H1 (cell line): ENCODE data around the gene MATK. TPM values are rescaled to one million over a fixed set of nuclear protein-coding genes. Genes with fewer than 3 reads are reported as not detected.

ENCODE experiments used
- CTCF ChIA-PET: fragments of 300-600 bp; sonication (Branson Sonifier 250); formaldehyde crosslinking; loops from one replicate; lab custom pipeline; 2021; ENCODE audit not compliant: partially characterized antibody; lab: Charles Lee
- POLR2A ChIA-PET: fragments of 300-600 bp; sonication (Branson Sonifier 250); formaldehyde crosslinking; loops from one replicate; lab custom pipeline; 2021; ENCODE audit warnings: inconsistent platforms; ENCODE audit not compliant: partially characterized antibody; lab: Charles Lee
- DNase-seq, 2 experiments: peaks; one replicate each; pipeline versions ENCODE4 v3.0.0 to v3.0.0-alpha.2; 2010 to 2022; ENCODE audit warnings: low spot score in 2 of 2, low read depth in 1 of 2, mixed read lengths in 1 of 2
- FAIRE-seq: peaks from 2 replicates; lab custom pipeline; 2011; peaks lifted over from hg19 to GRCh38; lab: Jason Lieb, UNC
- H2AFZ ChIP-seq: 2 replicates; pipeline ENCODE4 v1.8.1; 2012; ENCODE audit warnings: low read length, inconsistent platforms
- H2AK5ac ChIP-seq: 2 replicates; pipeline ENCODE4 v1.6.1; 2013; ENCODE audit warnings: low read depth, low read length
- H2BK120ac ChIP-seq: replicated peaks from 2 replicates; pipeline ENCODE3; 2013; ENCODE audit warnings: low read depth, low read length, inconsistent platforms
- H2BK12ac ChIP-seq: 2 replicates; pipeline ENCODE4 v1.6.1; 2013; ENCODE audit warnings: low read depth, low read length
- H2BK15ac ChIP-seq: 2 replicates; pipeline ENCODE4 v1.6.1; 2013; ENCODE audit warnings: low read length
- H2BK20ac ChIP-seq: 2 replicates; pipeline ENCODE4 v1.6.1; 2013; ENCODE audit warnings: low read length
- H2BK5ac ChIP-seq: 2 replicates; pipeline ENCODE4 v1.6.1; 2013; ENCODE audit warnings: low read depth, low read length
- H3K14ac ChIP-seq: 2 replicates; pipeline ENCODE4 v1.6.1; 2013; ENCODE audit warnings: inconsistent platforms; ENCODE audit not compliant: insufficient read length
- H3K18ac ChIP-seq: 2 replicates; pipeline ENCODE4 v1.6.1; 2013; ENCODE audit warnings: low read length; ENCODE audit errors: extremely low read depth
- H3K23ac ChIP-seq: 2 replicates; pipeline ENCODE4 v1.6.1; 2013; ENCODE audit warnings: inconsistent platforms; ENCODE audit not compliant: insufficient read length
- H3K23me2 ChIP-seq: 2 replicates; pipeline ENCODE4 v1.6.1; 2013; ENCODE audit warnings: low read depth, low read length
- H3K27ac ChIP-seq: 2 replicates; pipeline ENCODE4 v1.6.1; 2011; ENCODE audit warnings: low read depth, low read length, inconsistent platforms
- H3K27me3 ChIP-seq, 4 experiments: replicated peaks in 1 of 4; 1 replicate in 1 of 4; 2 replicates in 3 of 4; pipeline versions ENCODE4 v1.6.1 to v1.8.1; 2011 to 2013; ENCODE audit warnings: low read length in 3 of 4, mild to moderate bottlenecking in 3 of 4, inconsistent platforms in 2 of 4, mixed read lengths in 2 of 4, moderate library complexity in 1 of 4; ENCODE audit not compliant: control insufficient read depth in 3 of 4, insufficient read depth in 3 of 4; ENCODE audit errors: extremely low read depth in 1 of 4
- H3K36me3 ChIP-seq, 4 experiments: 2 replicates each; pipeline versions ENCODE4 v1.6.1 to v1.8.1; 2011 to 2013; ENCODE audit warnings: mild to moderate bottlenecking in 4 of 4, low read length in 3 of 4, moderate library complexity in 2 of 4, control low read depth in 1 of 4, inconsistent platforms in 1 of 4; ENCODE audit not compliant: insufficient read depth in 4 of 4, control insufficient read depth in 2 of 4
- H3K4ac ChIP-seq: replicated peaks from 2 replicates; pipeline ENCODE3; 2013; ENCODE audit warnings: low read length, low read depth, mixed read lengths, inconsistent platforms; ENCODE audit not compliant: insufficient read length
- H3K4me1 ChIP-seq, 4 experiments: replicated peaks in 1 of 4; 1 replicate in 1 of 4; 2 replicates in 3 of 4; pipeline versions ENCODE4 v1.6.1 to v1.8.1; 2011 to 2013; ENCODE audit warnings: low read length in 3 of 4, inconsistent platforms in 2 of 4, mixed read lengths in 1 of 4; ENCODE audit not compliant: insufficient read depth in 4 of 4, control insufficient read depth in 3 of 4
- H3K4me2 ChIP-seq, 2 experiments: 2 replicates each; pipeline versions ENCODE4 v1.6.1 to v1.8.1; 2011 to 2013; ENCODE audit warnings: low read depth in 2 of 2, low read length in 2 of 2, control low read depth in 1 of 2, inconsistent platforms in 1 of 2, mild to moderate bottlenecking in 1 of 2; ENCODE audit not compliant: insufficient read depth in 1 of 2
- H3K4me3 ChIP-seq, 4 experiments: fragments of 200-600, 300-600 bp in 1 of 4; sonication (generic), shearing (Covaris generic), sonication (Bioruptor Twin) in 1 of 4; 2 replicates each; pipeline versions ENCODE4 v1.5.1 to v1.8.1; 2011 to 2016; ENCODE audit warnings: low read length in 4 of 4, low read depth in 3 of 4, control low read depth in 2 of 4, inconsistent platforms in 2 of 4, mild to moderate bottlenecking in 2 of 4, mixed read lengths in 1 of 4, moderate library complexity in 1 of 4; ENCODE audit not compliant: insufficient read depth in 2 of 4; ENCODE audit errors: extremely low read depth in 1 of 4
- H3K56ac ChIP-seq: replicated peaks from 2 replicates; pipeline ENCODE3; 2013; ENCODE audit warnings: low read depth, mild to moderate bottlenecking, mixed read lengths, low read length, inconsistent platforms; ENCODE audit not compliant: insufficient read length
- H3K79me1 ChIP-seq: 2 replicates; pipeline ENCODE4 v1.6.1; 2013; ENCODE audit warnings: low read depth, low read length, control low read depth
- H3K79me2 ChIP-seq, 2 experiments: 2 replicates each; pipeline versions ENCODE4 v1.6.1 to v1.8.1; 2012 to 2013; ENCODE audit warnings: low read length in 2 of 2, mild to moderate bottlenecking in 2 of 2, inconsistent platforms in 1 of 2; ENCODE audit not compliant: insufficient read depth in 2 of 2, control insufficient read depth in 1 of 2
- H3K9ac ChIP-seq, 4 experiments: replicated peaks in 1 of 4; 1 replicate in 1 of 4; 2 replicates in 3 of 4; pipeline versions ENCODE4 v1.6.1 to v1.8.1; 2011 to 2013; ENCODE audit warnings: low read depth in 3 of 4, low read length in 3 of 4, control low read depth in 2 of 4, mild to moderate bottlenecking in 2 of 4, moderate library complexity in 2 of 4, inconsistent platforms in 1 of 4; ENCODE audit errors: extremely low read depth in 1 of 4
- H3K9me3 ChIP-seq, 2 experiments: 2 replicates each; pipeline versions ENCODE4 v1.6.1 to v1.8.1; 2012 to 2013; ENCODE audit warnings: mild to moderate bottlenecking in 2 of 2, moderate library complexity in 2 of 2, control low read depth in 1 of 2, inconsistent platforms in 1 of 2, low read depth in 1 of 2, low read length in 1 of 2, mixed read lengths in 1 of 2; ENCODE audit not compliant: insufficient read depth in 2 of 2
- H4K20me1 ChIP-seq, 2 experiments: replicated peaks in 1 of 2; 2 replicates each; pipeline versions ENCODE3 to v1.8.1; 2011 to 2013; ENCODE audit warnings: inconsistent platforms in 2 of 2, low read length in 2 of 2, mild to moderate bottlenecking in 1 of 2; ENCODE audit not compliant: insufficient read depth in 2 of 2, control insufficient read depth in 1 of 2
- H4K5ac ChIP-seq: 2 replicates; pipeline ENCODE4 v1.6.1; 2013; ENCODE audit warnings: low read length, low read depth, mixed read lengths, inconsistent platforms; ENCODE audit not compliant: insufficient read length
- H4K8ac ChIP-seq: 2 replicates; pipeline ENCODE4 v1.8.0; 2013; ENCODE audit warnings: mild to moderate bottlenecking, moderate library complexity, low read length, inconsistent platforms; ENCODE audit not compliant: insufficient read depth; ENCODE audit errors: extremely low read depth
- H4K91ac ChIP-seq: replicated peaks from 2 replicates; pipeline ENCODE3; 2013; ENCODE audit warnings: low read length, mixed read lengths, inconsistent platforms; ENCODE audit not compliant: insufficient read length
- CHD1 ChIP-seq: IDR thresholded peaks from 2 replicates; pipeline ENCODE4 v1.6.1; 2012; ENCODE audit warnings: low read depth, low read length, improper control_type of control experiment
- CREB1 ChIP-seq: IDR thresholded peaks from 2 replicates; pipeline ENCODE4 v1.6.1; 2012; ENCODE audit warnings: inconsistent platforms
- CTBP2 ChIP-seq: IDR thresholded peaks from 2 replicates; pipeline ENCODE4 v1.7.0; 2011; ENCODE audit warnings: borderline replicate concordance, mild to moderate bottlenecking, moderate library complexity, mixed read lengths, low read length; ENCODE audit not compliant: insufficient read depth, insufficient read length
- GABPA ChIP-seq: IDR thresholded peaks from 2 replicates; pipeline ENCODE4 v1.6.1; 2011; ENCODE audit warnings: mild to moderate bottlenecking, low read length, moderate library complexity, borderline replicate concordance; ENCODE audit not compliant: insufficient read depth
- HDAC2 ChIP-seq, 2 experiments: fragments of 300-600 bp in 1 of 2; sonication (generic) in 1 of 2; IDR thresholded peaks; 2 replicates each; pipeline ENCODE4 v1.6.1; 2011 to 2012; ENCODE audit warnings: low read depth in 2 of 2, low read length in 2 of 2, mild to moderate bottlenecking in 2 of 2, moderate library complexity in 2 of 2, borderline replicate concordance in 1 of 2, inconsistent platforms in 1 of 2
- KDM4A ChIP-seq: IDR thresholded peaks from one replicate; pipeline ENCODE4 v1.7.1; 2012; ENCODE audit warnings: low read depth, mild to moderate bottlenecking, moderate library complexity, low read length, inconsistent platforms; ENCODE audit not compliant: severe bottlenecking
- PHF8 ChIP-seq: fragments of 200-600 bp; sonication (generic); conservative IDR thresholded peaks from 2 replicates; pipeline ENCODE4 v1.7.1; 2012; ENCODE audit warnings: low read depth, mild to moderate bottlenecking, inconsistent platforms, low read length, moderate library complexity
- RBBP5 ChIP-seq: IDR thresholded peaks from 2 replicates; pipeline ENCODE4 v1.7.1; 2012; ENCODE audit warnings: low read depth, mild to moderate bottlenecking, inconsistent platforms, low read length, moderate library complexity, borderline replicate concordance
- RXRA ChIP-seq: IDR thresholded peaks from 2 replicates; pipeline ENCODE4 v1.6.1; 2011; ENCODE audit warnings: low read depth, mild to moderate bottlenecking, low read length, moderate library complexity; ENCODE audit not compliant: insufficient read depth
- SRF ChIP-seq: IDR thresholded peaks from 2 replicates; pipeline ENCODE4 v1.6.1; 2011; ENCODE audit warnings: mild to moderate bottlenecking, low read depth, low read length, moderate library complexity
- TEAD4 ChIP-seq: IDR thresholded peaks from 2 replicates; pipeline ENCODE4 v1.6.1; 2012; ENCODE audit warnings: low read depth, low read length, inconsistent platforms, mixed read lengths
- ZNF274 ChIP-seq: IDR thresholded peaks from 2 replicates; pipeline ENCODE4 v1.7.0; 2012; ENCODE audit warnings: low read length, borderline replicate concordance; ENCODE audit errors: extremely low read depth
- WGBS, 2 experiments: shearing (Covaris generic) in 1 of 2; methylation state at CpG; one replicate each; pipeline versions ENCODE4 v1.1.6 to v1.1.7; 2013 to 2015; ENCODE audit warnings: low lambda C conversion rate in 2 of 2, mixed read lengths in 2 of 2, inconsistent platforms in 1 of 2, low coverage in 1 of 2, missing lambda C conversion rate in 1 of 2; ENCODE audit not compliant: insufficient replicate concordance in 2 of 2, insufficient coverage in 1 of 2, insufficient read length in 1 of 2; ENCODE audit errors: extremely low coverage in 1 of 2, missing lambda C conversion rate in 1 of 2; 5-methylcytosine and 5-hydroxymethylcytosine counted together
- polyA plus RNA-seq, 7 experiments: library from polyadenylated mRNA; depleted of rRNA in 3 of 7; stranded (reverse) in 5 of 7; unstranded in 2 of 7; fragments of >200 nt in 5 of 7; fragments of 200-250 nt in 2 of 7; gene quantifications; 1 replicate in 5 of 7; 2 replicates in 1 of 7; 4 replicates in 1 of 7; pipeline versions ENCODE4 v1.2.1 to v1.2.3, GENCODE V29; 2011 to 2013; ENCODE audit warnings: missing spikeins in 2 of 7, mixed read lengths in 2 of 7
- total RNA-seq: library from RNA; stranded (reverse); fragmentation: NEBNext Ultra II Directional; extraction: Animal tissue kit (Norgen Biotek cat#: 25700); gene quantifications from 2 replicates; pipeline ENCODE4 v1.2.1, GENCODE V29; 2021

The MATK gene
- total and polyA plus RNA-seq, 2 of the 8 experiments (the other 6 are each of a cell fraction or from before 2014, with no cell fraction given), result 20.5 to 21.4 TPM

DNA sequence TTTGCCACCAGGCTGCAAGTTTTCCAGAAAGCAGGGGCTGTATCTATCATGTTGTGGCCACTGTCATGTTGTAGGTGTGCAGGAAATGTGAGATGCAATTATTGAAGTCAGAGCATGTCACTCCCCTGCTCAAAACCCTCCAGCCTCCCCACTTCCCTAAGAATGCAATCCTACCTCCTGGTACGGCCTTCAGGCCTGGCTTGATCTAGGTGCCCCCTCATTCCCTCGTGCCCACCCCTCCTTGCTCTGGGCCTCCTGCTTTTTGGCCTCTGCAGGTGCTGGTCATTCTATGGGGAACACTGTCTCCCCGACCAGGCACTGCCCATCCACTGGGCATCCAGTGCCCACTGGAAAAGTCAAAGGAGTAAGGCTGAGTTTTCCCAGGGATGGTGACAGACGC, 28.5 kb upstream of the MATK start:
- DNase-seq (no peak), FAIRE-seq (no peak)

More for the DNA sequence above, 28.5 kb upstream of the MATK start:
- no peak overlapping the region for H3K14ac ChIP-seq
- H3K9ac ChIP-seq, result no peak overlapping the region
- no peaks in the 10 kb centered on the region for H3K27me3 ChIP-seq
- H3K4ac ChIP-seq, result no peak overlapping the region
- no peak overlapping the region for H4K8ac ChIP-seq
- H3K18ac ChIP-seq, result no peak overlapping the region
- no peaks in the 10 kb centered on the region for H3K79me1 ChIP-seq
- ChIA-PET POLR2A (no interaction called here), CTCF (interaction anchor here (0.8 kb wide), 1 partner anchor 90 kb away, joined by 3 read pairs; no protein-coding TSS in a partner anchor)
- H3K56ac ChIP-seq, result no peak overlapping the region
- H3K4me2 ChIP-seq, result no peak overlapping the region
- WGBS, 2 experiments, result 87% methylated on average over 3 of the region's 4 CpGs; no CpG with 5 or more reads in 1 of the 2 experiments
- H3K23ac ChIP-seq, result no peak overlapping the region
- H4K5ac ChIP-seq, result no peak overlapping the region
- no peak overlapping the region for H2BK12ac ChIP-seq
- H2BK15ac ChIP-seq, result no peak overlapping the region
- H2AFZ ChIP-seq, result no peak overlapping the region
- H2BK5ac ChIP-seq, result no peak overlapping the region
- H2BK120ac ChIP-seq, result no peak overlapping the region
- no peak overlapping the region for H3K4me3 ChIP-seq
- no peak overlapping the region for H3K27ac ChIP-seq
- no peaks in the 10 kb centered on the region for H3K23me2 ChIP-seq
- no peaks in the 10 kb centered on the region; a peak in 1 of 7 replicates for H3K4me1 ChIP-seq
- H4K20me1 ChIP-seq, result no peaks in the 10 kb centered on the region
- no peak overlapping the region for H2AK5ac ChIP-seq
- TF ChIP-seq PHF8 (no peak), KDM4A (no peak), CHD1 (no peak), CTBP2 (no peak), SRF (no peak), GABPA (no peak), HDAC2 (IDR thresholded peaks at IDR 0.05; ENCODE audit: borderline replicate concordance in 1 of 2, low read depth in 2 of 2, low read length in 2 of 2) (no peak), RXRA (no peak), ZNF274 (no peak), RBBP5 (no peak), TEAD4 (no peak), CREB1 (no peak)
- H3K79me2 ChIP-seq, result no peaks in the 10 kb centered on the region
- no peaks in the 10 kb centered on the region for H3K9me3 ChIP-seq
- H4K91ac ChIP-seq, result no peak overlapping the region
- no peaks in the 10 kb centered on the region for H3K36me3 ChIP-seq
- H2BK20ac ChIP-seq, result no peak overlapping the region
